Testis (tissue), 3 donors: ENCODE data around the gene KIF26B. TPM values are rescaled to one million over a fixed set of nuclear protein-coding genes. Genes with fewer than 3 reads are reported as not detected.

ENCODE experiments used
- DNase-seq: peaks from one replicate; pipeline ENCODE4 v3.0.0-alpha.2; 2019
- H3K27ac ChIP-seq, 2 donors: fragments of 200-600 bp; sonication (generic); one replicate each; pipeline ENCODE4 v1.5.1; 2019
- H3K27me3 ChIP-seq: fragments of 200-600 bp; sonication (generic); one replicate; pipeline ENCODE4 v1.5.1; 2019
- H3K36me3 ChIP-seq: fragments of 200-600 bp; sonication (generic); one replicate; pipeline ENCODE4 v1.5.1; 2017; ENCODE audit warnings: low read depth; ENCODE audit errors: missing control alignments
- H3K4me1 ChIP-seq: fragments of 200-600 bp; sonication (generic); one replicate; pipeline ENCODE4 v1.5.1; 2019
- H3K4me3 ChIP-seq, 2 donors: fragments of 200-600 bp; sonication (generic); one replicate each; pipeline ENCODE4 v1.5.1; 2017 to 2019
- H3K9me3 ChIP-seq: fragments of 200-600 bp; sonication (generic); one replicate; pipeline ENCODE4 v1.5.1; 2017
- POLR2A ChIP-seq: fragments of 450-650 bp; IDR thresholded peaks from one replicate; pipeline ENCODE4 v1.6.1; 2017; ENCODE audit warnings: antibody characterized with exemption, mild to moderate bottlenecking, moderate library complexity
- WGBS, 2 donors: methylation state at CpG; one replicate each; pipeline ENCODE4 v1.1.5; 2018; 5-methylcytosine and 5-hydroxymethylcytosine counted together
- intact Hi-C: fragments of 100-400 bp; cut with DNase I; formaldehyde crosslinking; loops from one replicate; pipeline ENCODE4 v1.15.1; 2023; ENCODE audit warnings: low total_unique reads
- polyA plus RNA-seq: library from polyadenylated mRNA; stranded (reverse); fragments of 350-450 nt; fragmentation: Illumina TruSeq; extraction: RNeasy Lipid Tissue Mini Kit (QIAGEN cat#74804); gene quantifications from one replicate; pipeline ENCODE4 v1.2.3, GENCODE V29; 2014; ENCODE audit warnings: low read depth, low replicate concordance; ENCODE audit not compliant: insufficient read depth
- total RNA-seq, 2 donors: library from RNA; depleted of rRNA; stranded (reverse); fragments of >200 nt; gene quantifications; one replicate each; pipeline ENCODE4 v1.2.3, GENCODE V29; 2016
- TF ChIP-seq, protein P1 (sequence below), 3 experiments: fragments of 450-650 bp in 2 of 3; fragments of 200-600 bp in 1 of 3; sonication (generic) in 1 of 3; IDR thresholded peaks; one replicate each; pipeline ENCODE4 v1.5.1; 2016 to 2019; ENCODE audit warnings: antibody characterized with exemption in 3 of 3, mild to moderate bottlenecking in 2 of 3, moderate library complexity in 1 of 3

KIF26B gene
- total and polyA plus RNA-seq, 3 donors from 2014 or later, result 3.0 to 4.8 (median 3.1) TPM

DNA sequence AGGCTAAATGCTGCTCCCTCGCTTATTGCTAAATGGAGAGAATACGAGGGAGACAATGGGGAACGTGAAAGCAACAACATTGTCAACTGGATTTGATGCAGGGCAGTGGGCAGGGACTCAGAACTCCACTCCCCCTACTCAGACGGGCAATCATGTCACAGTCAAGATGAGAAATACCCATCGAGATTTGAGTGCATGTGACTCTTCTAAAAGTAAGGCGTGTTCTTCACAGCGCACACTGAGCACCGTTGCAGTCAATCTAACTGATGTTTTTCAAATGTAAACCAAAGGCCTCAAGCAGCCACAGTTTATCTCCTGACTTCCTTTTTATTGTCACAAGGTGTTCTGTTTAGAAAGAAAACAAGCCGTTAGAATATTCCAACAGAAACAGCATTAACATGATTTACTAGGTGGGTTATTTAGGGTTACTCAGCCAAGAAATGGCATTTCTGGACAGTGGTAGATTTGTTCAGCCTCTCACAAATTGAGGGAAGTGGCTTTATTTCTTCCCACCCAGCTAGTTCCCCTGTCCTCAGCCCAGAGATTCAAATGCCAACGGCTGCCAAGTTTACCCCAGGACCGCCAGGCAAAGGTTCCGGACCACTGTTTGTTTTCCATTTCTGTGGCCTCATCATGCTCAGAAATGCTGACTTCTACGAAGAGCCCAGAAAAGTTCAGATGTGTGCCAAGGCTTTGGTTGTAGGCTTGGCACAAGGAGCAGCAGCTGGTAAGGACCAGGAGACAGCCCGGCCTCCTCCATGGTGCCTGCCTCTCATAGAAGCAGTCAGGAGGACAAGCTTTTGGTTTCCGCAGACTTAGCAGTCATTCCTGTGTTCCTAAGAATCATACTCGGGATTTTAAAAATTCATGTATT, 171.4 kb downstream of the KIF26B start:
- H3K36me3 ChIP-seq, result no peaks in the 10 kb centered on the region
- no peak for DNase-seq
- H3K4me1 ChIP-seq, result no peaks in the 10 kb centered on the region
- no peak overlapping the region for H3K27ac ChIP-seq
- WGBS, 2 donors, result 85 to 92% methylated on average over 16 of the region's 16 CpGs
- H3K9me3 ChIP-seq, result no peaks in the 10 kb centered on the region
- intact Hi-C loops, result no loop called here
- H3K4me3 ChIP-seq, result no peak overlapping the region
- TF ChIP-seq POLR2A, result no peak
- TF ChIP-seq, protein P1, sequence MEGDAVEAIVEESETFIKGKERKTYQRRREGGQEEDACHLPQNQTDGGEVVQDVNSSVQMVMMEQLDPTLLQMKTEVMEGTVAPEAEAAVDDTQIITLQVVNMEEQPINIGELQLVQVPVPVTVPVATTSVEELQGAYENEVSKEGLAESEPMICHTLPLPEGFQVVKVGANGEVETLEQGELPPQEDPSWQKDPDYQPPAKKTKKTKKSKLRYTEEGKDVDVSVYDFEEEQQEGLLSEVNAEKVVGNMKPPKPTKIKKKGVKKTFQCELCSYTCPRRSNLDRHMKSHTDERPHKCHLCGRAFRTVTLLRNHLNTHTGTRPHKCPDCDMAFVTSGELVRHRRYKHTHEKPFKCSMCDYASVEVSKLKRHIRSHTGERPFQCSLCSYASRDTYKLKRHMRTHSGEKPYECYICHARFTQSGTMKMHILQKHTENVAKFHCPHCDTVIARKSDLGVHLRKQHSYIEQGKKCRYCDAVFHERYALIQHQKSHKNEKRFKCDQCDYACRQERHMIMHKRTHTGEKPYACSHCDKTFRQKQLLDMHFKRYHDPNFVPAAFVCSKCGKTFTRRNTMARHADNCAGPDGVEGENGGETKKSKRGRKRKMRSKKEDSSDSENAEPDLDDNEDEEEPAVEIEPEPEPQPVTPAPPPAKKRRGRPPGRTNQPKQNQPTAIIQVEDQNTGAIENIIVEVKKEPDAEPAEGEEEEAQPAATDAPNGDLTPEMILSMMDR (IDR thresholded peaks at IDR 0.05), result no peak
- no peaks in the 10 kb centered on the region for H3K27me3 ChIP-seq

DNA sequence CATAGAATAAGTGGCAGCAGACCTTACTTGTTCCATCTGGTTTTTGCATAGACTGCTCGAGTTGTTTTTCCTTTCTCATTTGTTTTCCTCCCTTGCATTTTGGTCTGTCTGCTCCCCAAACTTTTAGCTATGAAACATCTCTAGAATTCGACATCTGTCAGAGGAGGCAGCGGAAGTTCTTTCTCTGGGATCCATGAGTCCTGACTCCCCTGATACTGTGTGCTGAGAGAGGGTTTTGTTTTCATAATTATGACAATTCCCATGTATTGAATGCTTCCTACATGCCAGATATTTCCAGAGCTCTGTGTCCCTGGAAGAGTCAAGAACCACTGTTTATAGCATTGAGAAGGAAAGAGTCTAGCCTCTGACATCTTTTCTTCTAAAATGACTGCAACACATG, 172.6 kb downstream of the KIF26B start:
- Histone ChIP-seq H3K36me3 (no peaks in the 10 kb centered on the region), H3K27ac (no peak overlapping the region), H3K4me3 (no peak overlapping the region), H3K27me3 (no peaks in the 10 kb centered on the region), H3K9me3 (no peaks in the 10 kb centered on the region), H3K4me1 (no peaks in the 10 kb centered on the region)
- intact Hi-C loops, result no loop called here
- 61 to 81% methylated on average over 3 of the region's 3 CpGs for WGBS, 2 donors
- TF ChIP-seq, protein P1 (IDR thresholded peaks at IDR 0.05), result no peak
- no peak for TF ChIP-seq POLR2A
- DNase-seq, result no peak

DNA sequence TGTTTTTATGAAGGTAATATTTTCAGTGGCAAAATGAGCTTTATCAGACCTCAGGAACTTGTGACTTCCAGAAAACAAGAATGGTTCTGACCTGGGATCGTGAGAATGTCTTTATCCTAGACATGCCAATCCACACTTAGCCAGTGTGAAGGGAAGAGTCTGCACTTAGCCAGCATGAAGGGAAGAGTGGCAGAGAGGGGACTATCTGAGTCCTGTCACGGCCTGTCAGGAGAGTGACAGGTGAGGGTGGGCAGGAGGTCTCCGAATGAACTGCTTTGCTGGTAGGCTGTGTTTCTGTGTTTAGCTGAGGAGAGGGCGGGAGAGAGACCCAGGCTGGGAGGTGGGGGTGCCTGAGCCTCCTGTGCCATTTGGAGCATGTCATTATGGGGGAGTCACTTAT, 173.1 kb downstream of the KIF26B start:
- WGBS, 2 donors, result 94 to 96% methylated on average over 4 of the region's 4 CpGs
- no peaks in the 10 kb centered on the region for H3K4me1 ChIP-seq
- DNase-seq, result no peak
- H3K27me3 ChIP-seq, result no peaks in the 10 kb centered on the region
- no peak overlapping the region for H3K27ac ChIP-seq
- TF ChIP-seq POLR2A, result no peak
- TF ChIP-seq, protein P1 (IDR thresholded peaks at IDR 0.05), result no peak
- intact Hi-C loops, result no loop called here
- H3K36me3 ChIP-seq, result no peaks in the 10 kb centered on the region
- H3K4me3 ChIP-seq, result no peak overlapping the region
- no peaks in the 10 kb centered on the region for H3K9me3 ChIP-seq

DNA sequence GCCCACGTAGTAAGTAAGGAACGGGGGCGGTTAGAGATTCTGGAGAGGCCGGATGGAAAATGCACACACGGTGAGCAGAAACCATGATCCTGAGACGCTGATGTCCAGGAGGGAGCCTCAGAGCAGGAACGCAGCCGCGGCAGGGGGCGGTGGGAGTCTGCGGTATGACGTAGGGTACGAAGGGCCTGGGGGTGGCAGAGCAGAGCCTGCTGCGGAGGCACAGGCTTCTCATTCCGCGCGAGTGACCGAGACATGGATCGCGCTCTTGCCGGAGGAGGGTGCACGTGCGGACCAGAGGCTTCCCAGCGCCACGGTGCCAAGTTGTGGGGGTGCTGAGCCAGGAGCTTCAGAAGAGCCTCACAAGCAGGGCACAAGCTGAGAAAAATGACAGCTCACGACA, 176.2 kb downstream of the KIF26B start:
- Histone ChIP-seq H3K36me3 (no peaks in the 10 kb centered on the region), H3K4me3 (peak overlapping the region in 1 of 2 donors; percentile 34), H3K27ac (no peak overlapping the region), H3K9me3 (no peaks in the 10 kb centered on the region), H3K27me3 (no peaks in the 10 kb centered on the region), H3K4me1 (no peaks in the 10 kb centered on the region)
- no peak for TF ChIP-seq POLR2A
- TF ChIP-seq, protein P1 (IDR thresholded peaks at IDR 0.05), result no peak
- 40 to 79% methylated on average over 26 of the region's 26 CpGs for WGBS, 2 donors
- peak; percentile 20 for DNase-seq
- intact Hi-C loops, result no loop called here

DNA sequence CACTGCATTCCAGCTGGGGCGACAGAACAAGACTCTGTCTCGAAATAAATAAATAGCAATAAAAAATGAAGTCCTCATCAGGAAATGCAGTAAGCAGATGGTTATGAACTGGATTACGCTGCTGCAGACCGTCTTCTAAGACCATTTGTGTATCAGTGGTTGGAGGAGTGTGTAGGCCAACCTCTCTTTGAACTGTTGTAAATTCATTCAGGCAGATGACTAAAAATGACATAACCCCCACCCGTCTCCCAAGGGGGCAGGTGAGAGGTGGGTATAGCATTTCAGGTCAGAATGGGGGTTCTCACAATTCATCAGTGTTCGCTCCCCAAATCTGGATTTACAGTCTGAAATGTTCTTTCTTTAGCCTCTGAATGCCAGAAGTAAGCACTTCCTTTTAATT, 177.3 kb downstream of the KIF26B start:
- H3K27me3 ChIP-seq, result no peaks in the 10 kb centered on the region
- H3K27ac ChIP-seq, result no peak overlapping the region
- no peak for TF ChIP-seq POLR2A
- WGBS, 2 donors, result 95 to 98% methylated on average over 6 of the region's 6 CpGs
- intact Hi-C loops, result no loop called here
- H3K9me3 ChIP-seq, result no peaks in the 10 kb centered on the region
- DNase-seq, result no peak
- no peaks in the 10 kb centered on the region for H3K4me1 ChIP-seq
- H3K36me3 ChIP-seq, result no peaks in the 10 kb centered on the region
- H3K4me3 ChIP-seq, result no peak overlapping the region
